Measurements from ENCODE around the gene PMPCB. TPM values are rescaled to one million over a fixed set of nuclear protein-coding genes. Genes with fewer than 3 reads are reported as not detected.
"Not testable (repeated sequence)": the region's sequence is repeated elsewhere in the genome, so short reads cannot be mapped to it uniquely, and the experiment has no call there.

PMPCB gene
- total and polyA plus RNA-seq, 10 of the 15 experiments (the other 5 are each of a cell fraction or from before 2014, with no cell fraction given): 70.3 to 163 (median 102) TPM

- H3K27ac ChIP-seq (ENCODE audit: control insufficient read depth, insufficient read depth); intact Hi-C loops (cut with micrococcal nuclease; ENCODE audit: unreplicated experiment); H4K20me1 ChIP-seq (ENCODE audit: control insufficient read depth, insufficient read depth); CTCF ChIA-PET; H3K36me3 ChIP-seq (ENCODE audit: control insufficient read depth in 2 of 2, insufficient read depth in 2 of 2, low read length in 1 of 2); H3K4me1 ChIP-seq (ENCODE audit: control insufficient read depth, insufficient read depth, low read length); H2AFZ ChIP-seq (ENCODE audit: control insufficient read depth, low read depth, low read length); H3K9ac ChIP-seq (ENCODE audit: control insufficient read depth, insufficient read depth, low read length); FAIRE-seq; DNase-seq (ENCODE audit: low read depth, low spot score); H3K9me3 ChIP-seq (replicated peaks; ENCODE audit: control insufficient read depth, insufficient read depth, low read length); BruUV-seq (replicated peaks); H3K79me2 ChIP-seq (ENCODE audit: control insufficient read depth, insufficient read depth, low read length); H3K27me3 ChIP-seq (replicated peaks in 1 of 2; ENCODE audit: control insufficient read depth in 2 of 2, insufficient read depth in 2 of 2, low read length in 1 of 2); ATAC-seq: not testable (repeated sequence)
- in situ Hi-C loops (cut with MboI): loop anchor here (25.0 kb wide), 1 partner anchor 884 kb away; no protein-coding TSS in a partner anchor
- ChIA-PET POLR2A (interaction anchor here (0.8 to 1.2 kb wide), 2 partner anchors 128 to 203 kb away, joined by 3 to 5 read pairs; partner anchors contain the start of genes ARMC10 and FBXL13), SMC1A (ENCODE audit: uncharacterized antibody, unreplicated experiment) (interaction anchor here (1.0 to 1.1 kb wide), 2 partner anchors 122 to 148 kb away, joined by 3 read pairs; no protein-coding TSS in a partner anchor), RAD21 (ENCODE audit: unreplicated experiment) (interaction anchor here (0.7 to 1.3 kb wide), 2 partner anchors 20 to 203 kb away, joined by 5 read pairs; partner anchors contain the start of genes ARMC10, FBXL13 and PMPCB)
- WGBS (ENCODE audit: insufficient coverage, insufficient replicate concordance, low lambda C conversion rate, missing lambda C conversion rate): 97% methylated on average over 2 of the region's 2 CpGs
- peak overlapping the region; percentile 67 for H3K4me3 ChIP-seq
- peak overlapping the region; percentile 45 for H3K4me2 ChIP-seq (ENCODE audit: control insufficient read depth, insufficient read depth)
Measured at GRCh38 chr7:103278195-103278594, 19.0 kb upstream of the PMPCB start.

GRCh38 chr7:103279636-103279962 lies 17.6 kb upstream of the PMPCB start:
- TF ChIP-seq RB1 (IDR thresholded peaks at IDR 0.05; ENCODE audit: borderline replicate concordance): 0 out of 2 replicates have a peak, but pooled peaks have one; percentile 86
- H3K79me2 ChIP-seq (ENCODE audit: control insufficient read depth, insufficient read depth, low read length); H3K27me3 ChIP-seq (replicated peaks in 1 of 2; ENCODE audit: control insufficient read depth in 2 of 2, insufficient read depth in 2 of 2, low read length in 1 of 2); H4K20me1 ChIP-seq (ENCODE audit: control insufficient read depth, insufficient read depth); FAIRE-seq; DNase-seq (ENCODE audit: low read depth, low spot score); BruUV-seq (replicated peaks); H3K4me1 ChIP-seq (ENCODE audit: control insufficient read depth, insufficient read depth, low read length); POLR2A ChIA-PET; H3K36me3 ChIP-seq (ENCODE audit: control insufficient read depth in 2 of 2, insufficient read depth in 2 of 2, low read length in 1 of 2); SMC1A ChIA-PET (ENCODE audit: uncharacterized antibody, unreplicated experiment); intact Hi-C loops (cut with micrococcal nuclease; ENCODE audit: unreplicated experiment); H3K9me3 ChIP-seq (replicated peaks; ENCODE audit: control insufficient read depth, insufficient read depth, low read length): not testable (repeated sequence)
- 0% methylated on average over 12 of the region's 12 CpGs for WGBS (ENCODE audit: insufficient coverage, insufficient replicate concordance, low lambda C conversion rate, missing lambda C conversion rate)
- RAD21 ChIA-PET (ENCODE audit: unreplicated experiment): interaction anchor here (0.6 to 1.7 kb wide), 5 partner anchors 14 to 149 kb away, joined by 3 to 5 read pairs (median 3); partner anchors contain the start of gene NAPEPLD
- CTCF ChIA-PET: interaction anchor here (2.2 kb wide), 1 partner anchor 14 kb away, joined by 5 read pairs; no protein-coding TSS in a partner anchor
- Histone ChIP-seq H3K9ac (ENCODE audit: control insufficient read depth, insufficient read depth, low read length) (peak overlapping the region; percentile 69), H2AFZ (ENCODE audit: control insufficient read depth, low read depth, low read length) (peak overlapping the region; percentile 90), H3K4me3 (peak overlapping the region; percentile 86), H3K4me2 (ENCODE audit: control insufficient read depth, insufficient read depth) (peak overlapping the region; percentile 69), H3K27ac (ENCODE audit: control insufficient read depth, insufficient read depth) (peak overlapping the region; percentile 68)
- in situ Hi-C loops (cut with MboI): loop anchor here (25.0 kb wide), 1 partner anchor 883 kb away; no protein-coding TSS in a partner anchor
- ATAC-seq: peak; percentile 63

All from GM12878 (cell line).